ACC112 (cell line): ENCODE data around the gene DLEC1.

Experiments used
- H2AFZ ChIP-seq: fragments of 200-600 bp; sonication (generic); one replicate; pipeline ENCODE4 v1.6.0; 2017; ENCODE audit warnings: antibody characterized with exemption, low read length; ENCODE audit not compliant: unreplicated experiment
- H3K27ac ChIP-seq: fragments of 200-600 bp; sonication (generic); 2 replicates; pipeline ENCODE4 v1.5.1; 2014; ENCODE audit warnings: low read depth, mild to moderate bottlenecking, antibody characterized with exemption, low read length, moderate library complexity
- H3K27me3 ChIP-seq: fragments of 200-600 bp; sonication (generic); 2 replicates; pipeline ENCODE4 v1.6.1; 2014; ENCODE audit warnings: mild to moderate bottlenecking, antibody characterized with exemption, low read length, moderate library complexity, mixed read lengths; ENCODE audit not compliant: insufficient read depth
- H3K36me3 ChIP-seq: fragments of 200-600 bp; sonication (generic); 2 replicates; pipeline ENCODE4 v1.6.1; 2016; ENCODE audit warnings: mild to moderate bottlenecking, antibody characterized with exemption, low read length, moderate library complexity, mixed read lengths; ENCODE audit not compliant: insufficient read depth
- H3K4me1 ChIP-seq: fragments of 200-600 bp; sonication (generic); one replicate; pipeline ENCODE4 v1.6.1; 2016; ENCODE audit warnings: low read length, mixed read lengths; ENCODE audit not compliant: insufficient read depth, unreplicated experiment, control insufficient read depth
- H3K4me3 ChIP-seq: fragments of 200-600 bp; sonication (generic); 2 replicates; pipeline ENCODE4 v1.5.1; 2014; ENCODE audit warnings: mild to moderate bottlenecking, low read depth, low read length
- H3K79me2 ChIP-seq: fragments of 200-600 bp; sonication (generic); one replicate; pipeline ENCODE4 v1.6.0; 2016; ENCODE audit warnings: low read length; ENCODE audit not compliant: control insufficient read depth, unreplicated experiment, insufficient read depth

Gene DLEC1

GRCh38 chr3:38039101-38039898, at the start of gene DLEC1:
Gene DLEC1, plus strand, starts transcription at chr3:38039208. Its CDS starts 18 bp downstream, at chr3:38039226.
- no peaks in the 10 kb centered on the region for H3K79me2 ChIP-seq
- peak within 1 kb of the TSS; percentile 73 for H3K4me3 ChIP-seq
- H2AFZ ChIP-seq = peak within 1 kb of the TSS; percentile 7
- H3K4me1 ChIP-seq = peaks cover 11% of the 10 kb centered on the region
- no peaks in the 10 kb centered on the region for H3K36me3 ChIP-seq
- no peak within 1 kb of the TSS for H3K27ac ChIP-seq
- H3K27me3 ChIP-seq = peaks cover 18% of the 10 kb centered on the region

GRCh38 chr3:37989821-37990480, 49.1 kb upstream of the DLEC1 start:
- peaks cover 11% of the 10 kb centered on the region for H3K4me1 ChIP-seq
- H3K27me3 ChIP-seq = no peaks in the 10 kb centered on the region
- no peak overlapping the region for H3K27ac ChIP-seq
- H3K4me3 ChIP-seq = no peak overlapping the region
- no peaks in the 10 kb centered on the region for H3K79me2 ChIP-seq
- H2AFZ ChIP-seq = no peak overlapping the region
- H3K36me3 ChIP-seq = no peaks in the 10 kb centered on the region

- H3K4me1 ChIP-seq = peaks cover 17% of the 10 kb centered on the region
- no peaks in the 10 kb centered on the region for H3K27me3 ChIP-seq
- no peaks in the 10 kb centered on the region for H3K36me3 ChIP-seq
- no peak within 1 kb of the TSS for H3K27ac ChIP-seq
- no peaks in the 10 kb centered on the region for H3K79me2 ChIP-seq
- no peak within 1 kb of the TSS for H3K4me3 ChIP-seq
- no peak within 1 kb of the TSS for H2AFZ ChIP-seq
These were observed 48.5 kb upstream of the DLEC1 start, which contains the start of gene VILL for GRCh38 chr3:37990527-37990926. Gene VILL, plus strand, starts transcription at chr3:37990786. Its CDS starts 2,887 bp downstream, at chr3:37993673.

- peaks cover 18% of the 10 kb centered on the region for H3K4me1 ChIP-seq
- H3K36me3 ChIP-seq = no peaks in the 10 kb centered on the region
- no peaks in the 10 kb centered on the region for H3K27me3 ChIP-seq
- no peak overlapping the region for H3K27ac ChIP-seq
- H2AFZ ChIP-seq = no peak overlapping the region
- H3K4me3 ChIP-seq = no peak overlapping the region
- H3K79me2 ChIP-seq = no peaks in the 10 kb centered on the region
These were observed 47.9 kb upstream of the DLEC1 start for GRCh38 chr3:37991109-37991508.

- no peak overlapping the region for H3K27ac ChIP-seq
- H2AFZ ChIP-seq = no peak overlapping the region
- H3K36me3 ChIP-seq = no peaks in the 10 kb centered on the region
- no peaks in the 10 kb centered on the region for H3K27me3 ChIP-seq
- no peaks in the 10 kb centered on the region for H3K79me2 ChIP-seq
- peaks cover 18% of the 10 kb centered on the region for H3K4me1 ChIP-seq
- no peak overlapping the region for H3K4me3 ChIP-seq
These were observed 47.2 kb upstream of the DLEC1 start for GRCh38 chr3:37991823-37992222.

GRCh38 chr3:37992271-37993066, 46.5 kb upstream of the DLEC1 start:
- no peaks in the 10 kb centered on the region for H3K79me2 ChIP-seq
- H3K4me3 ChIP-seq = no peak overlapping the region
- no peak overlapping the region for H3K27ac ChIP-seq
- no peaks in the 10 kb centered on the region for H3K27me3 ChIP-seq
- H2AFZ ChIP-seq = no peak overlapping the region
- H3K4me1 ChIP-seq = peaks cover 18% of the 10 kb centered on the region
- H3K36me3 ChIP-seq = no peaks in the 10 kb centered on the region

- Histone ChIP-seq H3K27me3 (no peaks in the 10 kb centered on the region), H3K79me2 (no peaks in the 10 kb centered on the region), H3K36me3 (no peaks in the 10 kb centered on the region), H3K27ac (no peak overlapping the region), H3K4me1 (peaks cover 18% of the 10 kb centered on the region), H3K4me3 (peak overlapping the region; percentile 84), H2AFZ (peak overlapping the region; percentile 70)
These were observed 45.9 kb upstream of the DLEC1 start for GRCh38 chr3:37993067-37993455.

- Histone ChIP-seq H3K27ac (peak overlapping the region; percentile 60), H3K4me3 (peak overlapping the region; percentile 84), H2AFZ (peak overlapping the region; percentile 70), H3K36me3 (no peaks in the 10 kb centered on the region), H3K79me2 (no peaks in the 10 kb centered on the region), H3K27me3 (no peaks in the 10 kb centered on the region), H3K4me1 (peaks cover 21% of the 10 kb centered on the region)
These were observed 45.6 kb upstream of the DLEC1 start for GRCh38 chr3:37993460-37993819.

- peak overlapping the region; percentile 60 for H3K27ac ChIP-seq
- peak overlapping the region; percentile 84 for H3K4me3 ChIP-seq
- H3K79me2 ChIP-seq = no peaks in the 10 kb centered on the region
- no peaks in the 10 kb centered on the region for H3K36me3 ChIP-seq
- no peaks in the 10 kb centered on the region for H3K27me3 ChIP-seq
- peak overlapping the region; percentile 70 for H2AFZ ChIP-seq
- peaks cover 24% of the 10 kb centered on the region for H3K4me1 ChIP-seq
These were observed 45.0 kb upstream of the DLEC1 start for GRCh38 chr3:37993820-37994638.

- peak overlapping the region; percentile 33 for H3K27ac ChIP-seq
- H3K27me3 ChIP-seq = no peaks in the 10 kb centered on the region
- H3K4me1 ChIP-seq = peaks cover 24% of the 10 kb centered on the region
- H3K79me2 ChIP-seq = no peaks in the 10 kb centered on the region
- peak overlapping the region; percentile 70 for H2AFZ ChIP-seq
- no peaks in the 10 kb centered on the region for H3K36me3 ChIP-seq
- peak overlapping the region; percentile 84 for H3K4me3 ChIP-seq
These were observed 44.4 kb upstream of the DLEC1 start for GRCh38 chr3:37994639-37994972.
